SK-N-SH (cell line): ENCODE results near the gene MB. TPM values are rescaled to one million over a fixed set of nuclear protein-coding genes. Genes with fewer than 3 reads are reported as not detected.

ENCODE experiments used
- CTCF ChIA-PET: fragments of 300-600, 350-600 bp; formaldehyde crosslinking; extraction: SDS; loops from one replicate; lab custom pipeline; 2021; lab: Yijun Ruan, JAX
- POLR2A ChIA-PET: fragments of 350-600 bp; sonication (Branson Sonifier 250); formaldehyde crosslinking; extraction: SDS; loops from one replicate; lab custom pipeline; 2020; ENCODE audit warnings: antibody characterized with exemption, inconsistent platforms; lab: Yijun Ruan, JAX
- DNase-seq: peaks from one replicate; pipeline ENCODE4 v3.0.0; 2012
- H2AFZ ChIP-seq: fragments of 200-600 bp; sonication (generic); 2 replicates; pipeline ENCODE4 v1.8.1; 2016; ENCODE audit warnings: antibody characterized with exemption, mild to moderate bottlenecking, low read depth
- H3F3A ChIP-seq: fragments of 200-600 bp; sonication (generic); replicated peaks from 2 replicates; pipeline ENCODE3; 2016; ENCODE audit warnings: antibody characterized with exemption, mild to moderate bottlenecking; ENCODE audit not compliant: insufficient read depth
- H3K27ac ChIP-seq, 2 experiments: fragments of 200-500 bp in 1 of 2; fragments of 200-600 bp in 1 of 2; sonication (Bioruptor generic) in 1 of 2; sonication (generic), shearing (Covaris generic) in 1 of 2; 2 replicates each; pipeline versions ENCODE4 v1.5.1 to v1.6.1; 2014 to 2016; ENCODE audit warnings: low read depth in 2 of 2, inconsistent platforms in 1 of 2, low read length in 1 of 2, mild to moderate bottlenecking in 1 of 2, mixed read lengths in 1 of 2
- H3K27me3 ChIP-seq: fragments of 200-600 bp; sonication (generic), shearing (Covaris generic); 2 replicates; pipeline ENCODE4 v1.6.1; 2016; ENCODE audit warnings: mixed run types; ENCODE audit not compliant: insufficient read depth
- H3K36me3 ChIP-seq, 2 experiments: fragments of 200-500 bp in 1 of 2; fragments of 200-600 bp in 1 of 2; sonication (Bioruptor generic) in 1 of 2; sonication (generic) in 1 of 2; replicated peaks in 1 of 2; 2 replicates each; pipeline versions ENCODE3 to v1.5.1; 2014 to 2016; ENCODE audit warnings: low read length in 1 of 2, mild to moderate bottlenecking in 1 of 2; ENCODE audit not compliant: insufficient read depth in 2 of 2, control insufficient read depth in 1 of 2
- H3K4me1 ChIP-seq, 2 experiments: fragments of 200-500 bp in 1 of 2; fragments of 200-600 bp in 1 of 2; sonication (Bioruptor generic) in 1 of 2; sonication (generic), shearing (Covaris generic) in 1 of 2; 2 replicates each; pipeline versions ENCODE4 v1.5.1 to v1.6.1; 2014 to 2016; ENCODE audit warnings: low read depth in 1 of 2, low read length in 1 of 2, mixed run types in 1 of 2; ENCODE audit not compliant: insufficient read depth in 2 of 2, control insufficient read depth in 1 of 2
- H3K4me2 ChIP-seq: fragments of 200-600 bp; sonication (generic), shearing (Covaris generic); 2 replicates; pipeline ENCODE4 v1.6.1; 2017; ENCODE audit warnings: mixed run types
- H3K4me3 ChIP-seq, 2 experiments: fragments of 200-500 bp in 1 of 2; fragments of 200-600 bp in 1 of 2; sonication (Bioruptor generic) in 1 of 2; sonication (generic), shearing (Covaris generic) in 1 of 2; 2 replicates each; pipeline versions ENCODE4 v1.5.1 to v1.8.1; 2014 to 2016; ENCODE audit warnings: low read depth in 2 of 2, inconsistent platforms in 1 of 2, low read length in 1 of 2, mild to moderate bottlenecking in 1 of 2, mixed read lengths in 1 of 2, moderate library complexity in 1 of 2
- H3K79me2 ChIP-seq: fragments of 200-600 bp; sonication (generic); 2 replicates; pipeline ENCODE4 v1.8.1; 2017; ENCODE audit warnings: mild to moderate bottlenecking; ENCODE audit not compliant: insufficient read depth
- H3K9ac ChIP-seq: fragments of 200-600 bp; sonication (generic); 2 replicates; pipeline ENCODE4 v1.6.1; 2017; ENCODE audit warnings: mixed run types
- H3K9me2 ChIP-seq: fragments of 200-600 bp; sonication (generic); 2 replicates; pipeline ENCODE4 v1.6.1; 2017; ENCODE audit warnings: mixed run types
- H3K9me3 ChIP-seq: fragments of 200-600 bp; sonication (generic); 2 replicates; pipeline ENCODE4 v1.6.1; 2017; ENCODE audit warnings: mixed run types, mild to moderate bottlenecking, moderate library complexity
- H4K20me1 ChIP-seq: fragments of 200-600 bp; sonication (generic); 2 replicates; pipeline ENCODE4 v1.6.1; 2017; ENCODE audit warnings: mild to moderate bottlenecking, mixed run types; ENCODE audit not compliant: insufficient read depth
- CHD2 ChIP-seq: fragments of 150-350 bp; IDR thresholded peaks from 2 replicates; pipeline ENCODE4 v1.6.1; 2018; ENCODE audit warnings: low read length; ENCODE audit not compliant: partially characterized antibody
- EP300 ChIP-seq, 2 experiments: IDR thresholded peaks; 2 replicates each; pipeline versions ENCODE4 v1.4.0 to v1.6.1; 2012; ENCODE audit warnings: borderline replicate concordance in 1 of 2, low read depth in 1 of 2, low read length in 1 of 2
- EZH2phosphoT487 ChIP-seq: fragments of 200-600 bp; sonication (generic); IDR thresholded peaks from 2 replicates; pipeline ENCODE4 v1.6.1; 2017; ENCODE audit warnings: low read depth, mixed run types, mild to moderate bottlenecking, antibody characterized with exemption, moderate library complexity, borderline replicate concordance
- FOSL2 ChIP-seq: IDR thresholded peaks from 2 replicates; pipeline ENCODE4 v1.4.0; 2012; ENCODE audit warnings: low read depth, mild to moderate bottlenecking, moderate library complexity, borderline replicate concordance
- GABPA ChIP-seq: IDR thresholded peaks from 2 replicates; pipeline ENCODE4 v1.4.0; 2012; ENCODE audit warnings: low read depth, mild to moderate bottlenecking
- GATA2 ChIP-seq: sonication (generic); formaldehyde crosslinking; IDR thresholded peaks from 2 replicates; pipeline ENCODE4 v1.5.0; 2020; ENCODE audit warnings: mild to moderate bottlenecking, missing genetic modification reagents
- JUND ChIP-seq: IDR thresholded peaks from 2 replicates; pipeline ENCODE4 v1.4.0; 2012
- MEF2A ChIP-seq: IDR thresholded peaks from 2 replicates; pipeline ENCODE4 v1.4.0; 2012; ENCODE audit warnings: low read depth, borderline replicate concordance
- MXI1 ChIP-seq: IDR thresholded peaks from 2 replicates; pipeline ENCODE4 v1.6.1; 2012; ENCODE audit warnings: mild to moderate bottlenecking, low read depth, low read length, improper control_type of control experiment
- NFIC ChIP-seq: IDR thresholded peaks from 2 replicates; pipeline ENCODE4 v1.4.0; 2012; ENCODE audit warnings: borderline replicate concordance
- POLR2AphosphoS5 ChIP-seq: IDR thresholded peaks from 2 replicates; pipeline ENCODE4 v1.6.1; 2012; ENCODE audit warnings: low read depth, low read length
- RAD21 ChIP-seq: IDR thresholded peaks from 2 replicates; pipeline ENCODE4 v1.6.1; 2012; ENCODE audit warnings: mild to moderate bottlenecking, low read length
- RFX5 ChIP-seq: IDR thresholded peaks from 2 replicates; pipeline ENCODE4 v1.6.1; 2012; ENCODE audit warnings: mild to moderate bottlenecking, improper control_type of control experiment, low read length
- RXRA ChIP-seq: IDR thresholded peaks from 2 replicates; pipeline ENCODE4 v1.4.0; 2012; ENCODE audit warnings: low read depth, mild to moderate bottlenecking, borderline replicate concordance
- TCF12 ChIP-seq: IDR thresholded peaks from 2 replicates; pipeline ENCODE4 v1.4.0; 2012
- TEAD4 ChIP-seq: IDR thresholded peaks from 2 replicates; pipeline ENCODE4 v1.4.0; 2012; ENCODE audit warnings: mild to moderate bottlenecking, borderline replicate concordance; ENCODE audit not compliant: insufficient read depth
- YY1 ChIP-seq: IDR thresholded peaks from 2 replicates; pipeline ENCODE4 v1.4.0; 2012; ENCODE audit warnings: low read depth, mild to moderate bottlenecking
- WGBS: methylation state at CpG from one replicate; pipeline ENCODE4 v1.1.6; 2017; ENCODE audit warnings: low lambda C conversion rate; 5-methylcytosine and 5-hydroxymethylcytosine counted together
- polyA plus RNA-seq, 3 experiments: library from polyadenylated mRNA; depleted of rRNA; stranded (reverse); fragments of >200 nt; gene quantifications; 2 replicates each; pipeline ENCODE4 v1.2.3, GENCODE V29; 2012
- TF ChIP-seq, protein P1 (sequence below): IDR thresholded peaks from 2 replicates; pipeline ENCODE4; 2012
- TF ChIP-seq, protein P2 (sequence below): fragments of 150-350 bp; IDR thresholded peaks from 2 replicates; pipeline ENCODE4 v1.6.1; 2017; ENCODE audit warnings: antibody characterized with exemption, low read length, low read depth, borderline replicate concordance
- TF ChIP-seq, protein P3 (sequence below): fragments of 150-350 bp; IDR thresholded peaks from 2 replicates; pipeline ENCODE4 v1.6.1; 2016; ENCODE audit warnings: mild to moderate bottlenecking, low read depth, low read length

MB gene
- polyA plus RNA-seq, 1 of the 3 experiments (the other 2 are of a cell fraction) = 0.95 TPM

GRCh38 chr22:35609261-35609660, 7.9 kb downstream of the MB start:
- no peak overlapping the region for H2AFZ ChIP-seq
- H3K36me3 ChIP-seq = no peaks in the 10 kb centered on the region
- H3K79me2 ChIP-seq = no peaks in the 10 kb centered on the region
- no peak overlapping the region for H3K4me2 ChIP-seq
- peaks cover 0 to 52% of the 10 kb centered on the region in 2 experiments; a peak in 2 of 4 replicates for H3K4me1 ChIP-seq
- no peak overlapping the region for H3K4me3 ChIP-seq
- WGBS = 95% methylated on average over 9 of the region's 9 CpGs
- no peak overlapping the region; a peak in 1 of 4 replicates for H3K27ac ChIP-seq
- peaks cover 1% of the 10 kb centered on the region for H3F3A ChIP-seq
- H4K20me1 ChIP-seq = no peaks in the 10 kb centered on the region
- no peaks in the 10 kb centered on the region; the same call in 1 of the 2 replicates for H3K27me3 ChIP-seq
- ChIA-PET POLR2A (interaction anchor here (0.7 kb wide), 1 partner anchor 228 kb away, joined by 3 read pairs; no protein-coding TSS in a partner anchor), CTCF (interaction anchor here (1.1 to 1.5 kb wide), 2 partner anchors 18 to 515 kb away, joined by 3 to 4 read pairs; no protein-coding TSS in a partner anchor)
- no peaks in the 10 kb centered on the region for H3K9me2 ChIP-seq
- no peaks in the 10 kb centered on the region for H3K9me3 ChIP-seq
- no peak overlapping the region for H3K9ac ChIP-seq
- TF ChIP-seq GATA2 (CRISPR knock-in tag) = no peak
- no peak for TF ChIP-seq TEAD4
- TF ChIP-seq, protein P1, sequence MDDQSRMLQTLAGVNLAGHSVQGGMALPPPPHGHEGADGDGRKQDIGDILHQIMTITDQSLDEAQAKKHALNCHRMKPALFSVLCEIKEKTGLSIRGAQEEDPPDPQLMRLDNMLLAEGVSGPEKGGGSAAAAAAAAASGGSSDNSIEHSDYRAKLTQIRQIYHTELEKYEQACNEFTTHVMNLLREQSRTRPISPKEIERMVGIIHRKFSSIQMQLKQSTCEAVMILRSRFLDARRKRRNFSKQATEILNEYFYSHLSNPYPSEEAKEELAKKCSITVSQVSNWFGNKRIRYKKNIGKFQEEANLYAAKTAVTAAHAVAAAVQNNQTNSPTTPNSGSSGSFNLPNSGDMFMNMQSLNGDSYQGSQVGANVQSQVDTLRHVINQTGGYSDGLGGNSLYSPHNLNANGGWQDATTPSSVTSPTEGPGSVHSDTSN = no peak
- no peak for TF ChIP-seq RXRA
- TF ChIP-seq TCF12 = no peak
- no peak for TF ChIP-seq JUND
- no peak for TF ChIP-seq YY1
- TF ChIP-seq CHD2 = no peak
- TF ChIP-seq RAD21 = no peak
- TF ChIP-seq FOSL2 = no peak
- no peak for TF ChIP-seq MEF2A
- TF ChIP-seq NFIC = no peak
- no peak for DNase-seq

DNA sequence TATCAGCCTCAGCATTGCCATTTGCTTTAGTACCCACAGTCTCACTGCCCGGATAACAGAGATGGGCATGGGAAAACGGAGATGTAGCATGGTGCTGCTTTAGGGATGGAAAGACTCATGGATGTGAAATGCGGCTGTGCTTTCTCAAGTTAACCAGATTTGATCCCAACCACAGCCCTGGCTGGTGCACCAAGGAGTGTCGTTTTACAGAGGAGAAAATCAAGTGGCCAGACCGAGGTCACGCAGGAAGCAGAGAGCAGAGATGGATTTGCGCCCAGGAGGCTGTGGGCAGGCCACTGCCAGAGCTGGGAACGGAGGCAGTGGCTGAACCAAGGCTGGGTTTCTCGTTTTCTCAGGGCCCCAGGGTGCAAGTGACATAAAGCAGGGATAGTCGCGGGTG, 9.0 kb downstream of the MB start:
- H3F3A ChIP-seq = peaks cover 3% of the 10 kb centered on the region
- no peaks in the 10 kb centered on the region for H3K79me2 ChIP-seq
- 43% methylated on average over 8 of the region's 11 CpGs for WGBS
- H3K4me3 ChIP-seq = no peak overlapping the region
- H3K27me3 ChIP-seq = no peaks in the 10 kb centered on the region; the same call in 1 of the 2 replicates
- H3K9me2 ChIP-seq = no peaks in the 10 kb centered on the region
- POLR2A ChIA-PET = no interaction called here
- no peak for DNase-seq
- H3K27ac ChIP-seq = peak overlapping the region; percentile 23 to 97; a peak in 3 of 4 replicates
- no peak overlapping the region for H2AFZ ChIP-seq
- H3K4me1 ChIP-seq = peaks cover 0 to 54% of the 10 kb centered on the region in 2 experiments; a peak in 2 of 4 replicates
- H3K9me3 ChIP-seq = no peaks in the 10 kb centered on the region
- TF ChIP-seq, protein P1 = peak; percentile 69; the same call in 1 of the 2 replicates
- TF ChIP-seq RFX5 = no peak
- no peak for TF ChIP-seq MXI1
- no peak for TF ChIP-seq EP300 (IDR thresholded peaks at IDR 0.05; ENCODE audit: borderline replicate concordance in 1 of 2, low read depth in 1 of 2, low read length in 1 of 2)
- TF ChIP-seq YY1 = no peak
- TF ChIP-seq NFIC = peak; percentile 27; the same call in 1 of the 2 replicates
- peak; percentile 61; the same call in 1 of the 2 replicates for TF ChIP-seq POLR2AphosphoS5
- TF ChIP-seq GABPA = no peak
- TF ChIP-seq, protein P2, sequence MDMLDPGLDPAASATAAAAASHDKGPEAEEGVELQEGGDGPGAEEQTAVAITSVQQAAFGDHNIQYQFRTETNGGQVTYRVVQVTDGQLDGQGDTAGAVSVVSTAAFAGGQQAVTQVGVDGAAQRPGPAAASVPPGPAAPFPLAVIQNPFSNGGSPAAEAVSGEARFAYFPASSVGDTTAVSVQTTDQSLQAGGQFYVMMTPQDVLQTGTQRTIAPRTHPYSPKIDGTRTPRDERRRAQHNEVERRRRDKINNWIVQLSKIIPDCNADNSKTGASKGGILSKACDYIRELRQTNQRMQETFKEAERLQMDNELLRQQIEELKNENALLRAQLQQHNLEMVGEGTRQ = no peak
- no peak for TF ChIP-seq FOSL2
- no peak for TF ChIP-seq EZH2phosphoT487
- no peak for TF ChIP-seq TEAD4
- TF ChIP-seq, protein P3, sequence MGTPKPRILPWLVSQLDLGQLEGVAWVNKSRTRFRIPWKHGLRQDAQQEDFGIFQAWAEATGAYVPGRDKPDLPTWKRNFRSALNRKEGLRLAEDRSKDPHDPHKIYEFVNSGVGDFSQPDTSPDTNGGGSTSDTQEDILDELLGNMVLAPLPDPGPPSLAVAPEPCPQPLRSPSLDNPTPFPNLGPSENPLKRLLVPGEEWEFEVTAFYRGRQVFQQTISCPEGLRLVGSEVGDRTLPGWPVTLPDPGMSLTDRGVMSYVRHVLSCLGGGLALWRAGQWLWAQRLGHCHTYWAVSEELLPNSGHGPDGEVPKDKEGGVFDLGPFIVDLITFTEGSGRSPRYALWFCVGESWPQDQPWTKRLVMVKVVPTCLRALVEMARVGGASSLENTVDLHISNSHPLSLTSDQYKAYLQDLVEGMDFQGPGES = no peak
- no peak for TF ChIP-seq MEF2A
- peak; percentile 94 for TF ChIP-seq TCF12
- TF ChIP-seq, all 33 proteins: peak for 4
- Histone ChIP-seq H4K20me1 (no peaks in the 10 kb centered on the region), H3K4me2 (peak overlapping the region; percentile 28; the same call in 1 of the 2 replicates), H3K36me3 (no peaks in the 10 kb centered on the region), H3K9ac (no peak overlapping the region)
- CTCF ChIA-PET = interaction anchor here (0.6 to 1.4 kb wide), 2 partner anchors 24 to 150 kb away, joined by 3 to 6 read pairs; no protein-coding TSS in a partner anchor
